ENCODE measurements around the gene CDK6. TPM values are rescaled to one million over a fixed set of nuclear protein-coding genes. Genes with fewer than 3 reads are reported as not detected.

The CDK6 gene
- total RNA-seq, 1 donor from 2014 or later = 6.0 TPM

DNA sequence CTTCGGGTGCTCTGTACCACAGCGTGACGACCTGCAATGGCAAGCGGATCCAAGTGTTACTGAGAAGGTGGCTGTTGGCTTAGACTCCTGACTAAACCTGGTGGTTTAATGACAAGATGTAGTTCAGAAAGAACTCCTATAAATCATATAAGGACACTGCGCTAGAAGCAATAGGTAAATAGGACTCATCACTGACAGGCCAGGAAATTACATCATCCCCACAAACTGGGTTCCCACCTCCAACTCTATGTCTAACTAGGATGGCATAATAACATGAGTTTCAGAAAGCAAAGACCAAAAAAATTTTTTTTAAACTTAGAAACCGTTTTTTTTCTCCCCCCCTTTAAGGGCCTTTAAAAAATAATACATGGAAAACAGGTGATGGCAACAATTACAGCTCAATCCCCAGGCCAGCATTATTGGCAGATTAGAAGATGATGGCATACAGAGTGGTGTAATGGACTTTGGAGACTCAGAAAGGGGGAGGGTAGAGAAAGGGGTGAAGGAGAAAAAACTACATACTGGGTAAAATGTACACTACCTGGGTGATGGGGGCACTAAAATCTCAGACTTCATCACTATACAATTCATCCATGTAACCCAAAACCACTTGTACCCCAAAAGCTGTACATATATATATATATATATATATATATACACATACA, 164.7 kb downstream of the CDK6 start:
- Histone ChIP-seq H3K4me1 (no peaks in the 10 kb centered on the region), H3K36me3 (no peaks in the 10 kb centered on the region), H3K79me2 (ENCODE audit: low read depth) (no peaks in the 10 kb centered on the region), H3K9ac (no peak overlapping the region), H3K4me3 (no peak overlapping the region), H3K27me3 (no peaks in the 10 kb centered on the region), H4K20me1 (ENCODE audit: low read depth) (no peaks in the 10 kb centered on the region), H2AFZ (replicated peaks) (no peak overlapping the region), H3K27ac (no peak overlapping the region), H3K9me3 (ENCODE audit: low read depth) (no peaks in the 10 kb centered on the region), H3F3A (ENCODE audit: low read depth) (no peaks in the 10 kb centered on the region), H3K4me2 (no peak overlapping the region)
- Mint-ChIP-seq H3K36me3 (peaks cover 19% of the 10 kb centered on the region), H3K27me3 (ENCODE audit: insufficient read depth, low read depth) (peaks cover 2% of the 10 kb centered on the region), H3K9me3 (no peaks in the 10 kb centered on the region), H3K4me3 (no peak overlapping the region), H3K4me1 (no peaks in the 10 kb centered on the region), H3K27ac (no peak overlapping the region)
- TF ChIP-seq, protein P1, sequence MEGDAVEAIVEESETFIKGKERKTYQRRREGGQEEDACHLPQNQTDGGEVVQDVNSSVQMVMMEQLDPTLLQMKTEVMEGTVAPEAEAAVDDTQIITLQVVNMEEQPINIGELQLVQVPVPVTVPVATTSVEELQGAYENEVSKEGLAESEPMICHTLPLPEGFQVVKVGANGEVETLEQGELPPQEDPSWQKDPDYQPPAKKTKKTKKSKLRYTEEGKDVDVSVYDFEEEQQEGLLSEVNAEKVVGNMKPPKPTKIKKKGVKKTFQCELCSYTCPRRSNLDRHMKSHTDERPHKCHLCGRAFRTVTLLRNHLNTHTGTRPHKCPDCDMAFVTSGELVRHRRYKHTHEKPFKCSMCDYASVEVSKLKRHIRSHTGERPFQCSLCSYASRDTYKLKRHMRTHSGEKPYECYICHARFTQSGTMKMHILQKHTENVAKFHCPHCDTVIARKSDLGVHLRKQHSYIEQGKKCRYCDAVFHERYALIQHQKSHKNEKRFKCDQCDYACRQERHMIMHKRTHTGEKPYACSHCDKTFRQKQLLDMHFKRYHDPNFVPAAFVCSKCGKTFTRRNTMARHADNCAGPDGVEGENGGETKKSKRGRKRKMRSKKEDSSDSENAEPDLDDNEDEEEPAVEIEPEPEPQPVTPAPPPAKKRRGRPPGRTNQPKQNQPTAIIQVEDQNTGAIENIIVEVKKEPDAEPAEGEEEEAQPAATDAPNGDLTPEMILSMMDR (IDR thresholded peaks at IDR 0.05) = no peak
- TF ChIP-seq EZH2phosphoT487 (IDR thresholded peaks at IDR 0.05) = no peak
- TF ChIP-seq EZH2 (IDR thresholded peaks at IDR 0.05) = no peak
- no peak for DNase-seq (ENCODE audit: low spot score)

GRCh38 chr7:92670204-92670851, 166.0 kb downstream of the CDK6 start:
- no peak overlapping the region for H3K27ac ChIP-seq
- no peaks in the 10 kb centered on the region for H3F3A ChIP-seq (ENCODE audit: low read depth)
- no peak overlapping the region for H3K9ac ChIP-seq
- H3K4me2 ChIP-seq = no peak overlapping the region
- no peaks in the 10 kb centered on the region for H3K4me1 ChIP-seq
- no peak for DNase-seq (ENCODE audit: low spot score)
- no peaks in the 10 kb centered on the region for H4K20me1 ChIP-seq (ENCODE audit: low read depth)
- TF ChIP-seq EZH2 (IDR thresholded peaks at IDR 0.05) = no peak
- no peak for TF ChIP-seq EZH2phosphoT487 (IDR thresholded peaks at IDR 0.05)
- TF ChIP-seq, protein P1 (IDR thresholded peaks at IDR 0.05) = no peak
- no peaks in the 10 kb centered on the region for H3K27me3 ChIP-seq
- no peaks in the 10 kb centered on the region for H3K9me3 ChIP-seq (ENCODE audit: low read depth)
- H2AFZ ChIP-seq (replicated peaks) = no peak overlapping the region
- Mint-ChIP-seq H3K4me1 (no peaks in the 10 kb centered on the region), H3K27ac (peak overlapping the region; percentile 19), H3K9me3 (no peaks in the 10 kb centered on the region), H3K36me3 (peaks cover 25% of the 10 kb centered on the region), H3K27me3 (ENCODE audit: insufficient read depth, low read depth) (peaks cover 2% of the 10 kb centered on the region), H3K4me3 (no peak overlapping the region)
- H3K4me3 ChIP-seq = no peak overlapping the region
- no peaks in the 10 kb centered on the region for H3K36me3 ChIP-seq
- no peaks in the 10 kb centered on the region for H3K79me2 ChIP-seq (ENCODE audit: low read depth)

DNA sequence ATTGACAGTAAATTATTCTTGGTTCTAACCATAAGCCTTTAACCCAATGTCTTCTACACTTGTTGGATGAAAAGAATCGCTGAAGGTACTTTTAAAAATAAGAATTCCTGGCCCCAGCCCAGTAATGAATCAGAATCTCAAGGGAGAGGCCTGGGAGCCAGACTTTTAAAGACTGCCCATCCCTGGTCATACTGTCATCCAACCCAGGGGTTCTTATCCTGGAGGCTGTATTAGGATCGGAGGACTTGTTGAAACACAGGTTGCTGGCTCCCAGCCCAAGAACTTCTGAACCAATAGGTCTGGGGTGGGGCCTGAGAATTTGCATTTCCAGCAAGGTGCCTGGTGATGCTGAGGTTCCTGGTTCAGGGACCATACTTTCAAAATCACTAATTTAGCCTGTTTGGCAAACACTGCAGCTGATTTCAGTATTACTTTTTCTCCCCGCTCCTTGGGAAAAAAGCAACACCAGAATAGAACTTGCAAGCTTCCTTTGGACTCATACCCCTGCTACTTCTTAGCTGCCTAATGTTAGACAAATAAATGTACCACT, 166.7 kb downstream of the CDK6 start:
- H4K20me1 ChIP-seq (ENCODE audit: low read depth) = no peaks in the 10 kb centered on the region
- TF ChIP-seq, protein P1 (IDR thresholded peaks at IDR 0.05) = no peak
- TF ChIP-seq EZH2phosphoT487 (IDR thresholded peaks at IDR 0.05) (no peak), EZH2 (IDR thresholded peaks at IDR 0.05) (no peak)
- H3K4me1 Mint-ChIP-seq = no peaks in the 10 kb centered on the region
- no peak for DNase-seq (ENCODE audit: low spot score)
- H3K27ac ChIP-seq = no peak overlapping the region
- H3K27me3 ChIP-seq = no peaks in the 10 kb centered on the region
- peaks cover 2% of the 10 kb centered on the region for H3K27me3 Mint-ChIP-seq (ENCODE audit: insufficient read depth, low read depth)
- H3K79me2 ChIP-seq (ENCODE audit: low read depth) = no peaks in the 10 kb centered on the region
- no peak overlapping the region for H2AFZ ChIP-seq (replicated peaks)
- H3K4me3 ChIP-seq = no peak overlapping the region
- H3K9ac ChIP-seq = no peak overlapping the region
- peaks cover 26% of the 10 kb centered on the region for H3K36me3 Mint-ChIP-seq
- H3K4me3 Mint-ChIP-seq = no peak overlapping the region
- no peaks in the 10 kb centered on the region for H3K4me1 ChIP-seq
- H3F3A ChIP-seq (ENCODE audit: low read depth) = no peaks in the 10 kb centered on the region
- no peaks in the 10 kb centered on the region for H3K36me3 ChIP-seq
- H3K9me3 Mint-ChIP-seq = no peaks in the 10 kb centered on the region
- no peak overlapping the region for H3K4me2 ChIP-seq
- no peaks in the 10 kb centered on the region for H3K9me3 ChIP-seq (ENCODE audit: low read depth)
- no peak overlapping the region for H3K27ac Mint-ChIP-seq

Measured in neural progenitor cell (in vitro differentiated cells).